ENCODE data around the gene CTU1.

The CTU1 gene

DNA sequence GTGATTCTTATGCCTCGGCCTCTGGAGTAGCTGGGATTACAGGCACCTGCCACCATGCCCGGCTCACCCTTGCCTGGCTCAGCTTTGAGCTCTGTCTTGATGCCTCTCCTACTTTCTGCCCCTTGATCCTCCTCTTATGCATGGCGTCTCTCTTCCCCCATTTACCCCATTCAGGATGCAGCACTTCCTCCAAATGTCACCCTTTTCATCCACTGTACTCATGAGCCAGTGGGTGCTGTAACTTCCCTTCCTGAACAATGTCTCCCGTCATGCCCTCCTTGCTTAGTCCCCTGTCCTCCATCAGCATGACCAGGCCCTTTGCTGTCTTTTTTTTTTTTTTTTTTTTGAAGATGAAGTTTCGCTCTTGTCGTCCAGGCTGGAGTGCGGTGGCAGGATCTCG lies 13.0 kb upstream of the CTU1 start:
- no peak for DNase-seq (ENCODE audit: low read depth)
- TF ChIP-seq CTCF (IDR thresholded peaks at IDR 0.05; ENCODE audit: control insufficient read depth, insufficient read depth, low read depth, low read length, missing control alignments): no peak
- no peak overlapping the region for H3K4me3 ChIP-seq (ENCODE audit: control insufficient read depth, low read depth, low read length)

DNA sequence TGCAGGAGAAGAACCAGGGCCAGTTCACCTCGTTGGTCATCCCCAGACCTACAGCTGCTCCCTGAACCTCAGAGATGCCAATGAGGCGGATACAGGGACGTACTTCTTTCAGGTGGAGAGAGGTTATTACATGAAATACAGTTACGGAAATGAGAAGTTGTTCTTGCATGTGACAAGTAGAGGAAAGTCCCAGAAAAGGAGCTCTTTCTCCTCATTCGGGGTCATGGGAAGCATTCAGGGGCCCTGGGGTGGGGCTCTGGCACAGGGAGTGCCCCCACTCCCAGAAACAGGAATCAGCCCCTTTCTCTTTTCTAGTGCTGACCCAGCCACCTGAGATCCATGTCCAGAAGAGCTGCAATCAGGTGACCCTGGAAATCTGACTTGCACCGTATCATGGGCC lies 12.0 kb upstream of the CTU1 start:
- DNase-seq (ENCODE audit: low read depth): no peak
- no peak overlapping the region for H3K4me3 ChIP-seq (ENCODE audit: control insufficient read depth, low read depth, low read length)
- no peak for TF ChIP-seq CTCF (IDR thresholded peaks at IDR 0.05; ENCODE audit: control insufficient read depth, insufficient read depth, low read depth, low read length, missing control alignments)

GRCh38 chr19:51119611-51120010 lies 11.4 kb upstream of the CTU1 start:
- TF ChIP-seq CTCF (IDR thresholded peaks at IDR 0.05; ENCODE audit: control insufficient read depth, insufficient read depth, low read depth, low read length, missing control alignments): no peak
- H3K4me3 ChIP-seq (ENCODE audit: control insufficient read depth, low read depth, low read length): no peak overlapping the region
- DNase-seq (ENCODE audit: low read depth): no peak

GRCh38 chr19:51119101-51119500 lies 10.9 kb upstream of the CTU1 start:
- no peak overlapping the region for H3K4me3 ChIP-seq (ENCODE audit: control insufficient read depth, low read depth, low read length)
- no peak for DNase-seq (ENCODE audit: low read depth)
- TF ChIP-seq CTCF (IDR thresholded peaks at IDR 0.05; ENCODE audit: control insufficient read depth, insufficient read depth, low read depth, low read length, missing control alignments): no peak

- TF ChIP-seq CTCF (IDR thresholded peaks at IDR 0.05; ENCODE audit: control insufficient read depth, insufficient read depth, low read depth, low read length, missing control alignments): no peak
- no peak overlapping the region for H3K4me3 ChIP-seq (ENCODE audit: control insufficient read depth, low read depth, low read length)
- DNase-seq (ENCODE audit: low read depth): no peak
These were observed 8.6 kb upstream of the CTU1 start for GRCh38 chr19:51116736-51117286.

DNA sequence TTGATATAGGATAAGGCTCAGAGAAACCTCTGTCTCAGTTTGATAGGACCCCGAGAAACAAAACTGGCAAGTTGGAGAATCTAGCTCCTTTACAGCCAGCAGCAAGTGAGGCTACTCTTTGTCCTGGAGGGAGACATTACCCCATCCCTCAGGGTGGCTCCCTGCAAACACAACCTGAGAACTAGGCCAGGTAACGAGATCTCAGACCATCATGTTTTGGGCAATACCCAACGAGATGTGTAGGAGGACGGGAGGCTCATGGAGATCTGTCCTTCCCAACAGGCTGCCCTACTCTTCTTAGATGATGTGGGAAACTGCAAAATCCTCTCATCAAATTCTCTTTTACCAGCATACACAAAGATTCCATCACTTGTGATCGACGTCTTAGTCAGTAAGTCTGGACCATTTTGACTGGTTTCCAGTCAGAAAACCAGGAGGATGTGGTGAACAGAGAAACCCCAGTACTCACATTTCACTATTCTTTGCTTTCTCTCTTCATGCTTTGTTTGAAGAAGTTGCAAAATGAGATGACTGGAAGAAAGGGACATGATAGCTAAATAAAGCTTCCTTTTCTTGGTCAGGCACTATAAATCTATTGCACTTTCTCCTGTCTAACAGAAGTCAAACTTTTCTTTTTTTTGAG lies 6.0 kb upstream of the CTU1 start:
- no peak for DNase-seq (ENCODE audit: low read depth)
- no peak overlapping the region for H3K4me3 ChIP-seq (ENCODE audit: control insufficient read depth, low read depth, low read length)
- TF ChIP-seq CTCF (IDR thresholded peaks at IDR 0.05; ENCODE audit: control insufficient read depth, insufficient read depth, low read depth, low read length, missing control alignments): no peak
